Type B pancreatic cell (in vitro differentiated cells): Measurements from ENCODE around the gene KRT6C. TPM values are rescaled to one million over a fixed set of nuclear protein-coding genes. Genes with fewer than 3 reads are reported as not detected.

Experiments used
- DNase-seq: peaks from one replicate; pipeline ENCODE4 v3.0.0; 2021; ENCODE audit warnings: mixed read lengths; ENCODE audit not compliant: unreplicated experiment; ENCODE audit errors: extremely low spot score
- H3K27ac Mint-ChIP-seq: 2 replicates; pipeline ENCODE4 v1.8.0; 2021; ENCODE audit warnings: mild to moderate bottlenecking, mixed read lengths
- H3K27me3 Mint-ChIP-seq: 2 replicates; pipeline ENCODE4 v1.8.0; 2021; ENCODE audit warnings: mixed read lengths
- H3K36me3 Mint-ChIP-seq: 2 replicates; pipeline ENCODE4 v1.8.0; 2021; ENCODE audit warnings: mixed read lengths
- H3K4me1 Mint-ChIP-seq: one replicate; pipeline ENCODE4 v1.8.0; 2021; ENCODE audit warnings: mixed read lengths; ENCODE audit not compliant: unreplicated experiment
- H3K4me3 Mint-ChIP-seq: 2 replicates; pipeline ENCODE4 v1.8.0; 2021; ENCODE audit warnings: mild to moderate bottlenecking, mixed read lengths
- H3K9me3 Mint-ChIP-seq: 2 replicates; pipeline ENCODE4 v1.8.0; 2021; ENCODE audit warnings: mixed read lengths
- CTCF ChIP-seq: fragments of 200-600 bp; sonication (generic); conservative IDR thresholded peaks from 2 replicates; pipeline ENCODE4 v1.5.0; 2021; ENCODE audit warnings: antibody characterized with exemption, mild to moderate bottlenecking
- total RNA-seq: library from RNA; stranded (reverse); gene quantifications from 2 replicates; pipeline ENCODE4 v1.2.1, GENCODE V29; 2021; ENCODE audit warnings: low replicate concordance

The KRT6C gene
- total RNA-seq, 1 donor from 2014 or later, result 0.19 TPM

- Mint-ChIP-seq H3K4me1 (no peaks in the 10 kb centered on the region), H3K27ac (no peak overlapping the region), H3K4me3 (no peak overlapping the region)
Measured at GRCh38 chr12:52480073-52480472, 6.5 kb upstream of the KRT6C start.

GRCh38 chr12:52477651-52478050, 4.0 kb upstream of the KRT6C start:
- TF ChIP-seq CTCF, result no peak
- Mint-ChIP-seq H3K4me1 (no peaks in the 10 kb centered on the region), H3K27ac (no peak overlapping the region), H3K36me3 (no peaks in the 10 kb centered on the region), H3K27me3 (peaks cover 26% of the 10 kb centered on the region), H3K4me3 (no peak overlapping the region), H3K9me3 (no peaks in the 10 kb centered on the region)
- DNase-seq, result no peak

More at GRCh38 chr12:52480073-52480472, 6.5 kb upstream of the KRT6C start:
- DNase-seq, result no peak
- TF ChIP-seq CTCF, result no peak
- no peaks in the 10 kb centered on the region for H3K9me3 Mint-ChIP-seq
- H3K27me3 Mint-ChIP-seq, result peaks cover 36% of the 10 kb centered on the region
- no peaks in the 10 kb centered on the region for H3K36me3 Mint-ChIP-seq

- Mint-ChIP-seq H3K9me3 (no peaks in the 10 kb centered on the region), H3K36me3 (no peaks in the 10 kb centered on the region), H3K4me3 (no peak overlapping the region), H3K4me1 (no peaks in the 10 kb centered on the region), H3K27ac (no peak overlapping the region), H3K27me3 (peaks cover 35% of the 10 kb centered on the region)
- DNase-seq, result no peak
- TF ChIP-seq CTCF, result no peak
Measured at GRCh38 chr12:52474212-52474611, 607 bp upstream of the KRT6C start.

GRCh38 chr12:52469853-52470252, 3.8 kb downstream of the KRT6C start:
- DNase-seq, result no peak
- Mint-ChIP-seq H3K9me3 (no peaks in the 10 kb centered on the region), H3K27ac (no peak overlapping the region), H3K27me3 (peaks cover 50% of the 10 kb centered on the region), H3K4me3 (no peak overlapping the region), H3K4me1 (no peaks in the 10 kb centered on the region), H3K36me3 (no peaks in the 10 kb centered on the region)
- no peak for TF ChIP-seq CTCF

GRCh38 chr12:52464897-52465296, 8.7 kb downstream of the KRT6C start:
- Mint-ChIP-seq H3K9me3 (no peaks in the 10 kb centered on the region), H3K36me3 (no peaks in the 10 kb centered on the region), H3K27ac (no peak overlapping the region), H3K27me3 (peaks cover 34% of the 10 kb centered on the region), H3K4me3 (no peak overlapping the region), H3K4me1 (no peaks in the 10 kb centered on the region)
- no peak for TF ChIP-seq CTCF
- DNase-seq, result no peak

GRCh38 chr12:52461693-52462092, 11.9 kb downstream of the KRT6C start:
- peaks cover 19% of the 10 kb centered on the region for H3K27me3 Mint-ChIP-seq
- TF ChIP-seq CTCF, result no peak
- no peak overlapping the region for H3K27ac Mint-ChIP-seq
- no peak overlapping the region for H3K4me3 Mint-ChIP-seq
- no peaks in the 10 kb centered on the region for H3K4me1 Mint-ChIP-seq
- no peaks in the 10 kb centered on the region for H3K9me3 Mint-ChIP-seq
- no peak for DNase-seq
- H3K36me3 Mint-ChIP-seq, result no peaks in the 10 kb centered on the region
